Heart left ventricle (tissue), 13 donors: Measurements from ENCODE around the gene ABHD17C.

ENCODE experiments used
- CTCF ChIP-seq, 12 donors: fragments of 200-600 bp; sonication (generic) in 4 of 12; IDR thresholded peaks; one replicate each; pipeline versions ENCODE4 v1.5.0 to v1.8.0; 2018 to 2022; ENCODE audit warnings: antibody characterized with exemption in 12 of 12, mild to moderate bottlenecking in 5 of 12
- POLR2A ChIP-seq, 2 donors: fragments of 450-650 bp; IDR thresholded peaks; one replicate each; pipeline ENCODE4 v1.6.1; 2017; ENCODE audit warnings: antibody characterized with exemption in 2 of 2, mild to moderate bottlenecking in 2 of 2, moderate library complexity in 2 of 2
- donor health status: ischemic (EF 13 %, LVEDD 7.1; RV severe dilation, severe dysfunction).
- donor health status: DM: no; HTN: yes; CAD: no.
- donor health status: DM: no; HTN: no; CAD: no.
- donor health status: ischemic (EF 25% LVEDD 6.9; RV normal size, moderate dysfunction).
- donor health status: ischemic (EF 25% LVEDD 5.7; RV mildly dilated, moderate dysfunction).
- donor health status: ischemic (EF 35%, LVEDD 5.7; RV mildly dilated, moderate dysfunction).
- donor health status: nonischemic (EF 11% LVEDD 7.7; RV severe dilation, severe dysfunction).
- donor health status: DM: yes; HTN: yes; CAD: no.
- donor health status: PGD.
- donor health status: ischemic (EF 29% LVEDD 5.4; RV normal size, mild dysfunction).
- donor health status: nonischemic (EF 23%, LVEDD 6.1; RV moderate dilation, normal function).

DNA sequence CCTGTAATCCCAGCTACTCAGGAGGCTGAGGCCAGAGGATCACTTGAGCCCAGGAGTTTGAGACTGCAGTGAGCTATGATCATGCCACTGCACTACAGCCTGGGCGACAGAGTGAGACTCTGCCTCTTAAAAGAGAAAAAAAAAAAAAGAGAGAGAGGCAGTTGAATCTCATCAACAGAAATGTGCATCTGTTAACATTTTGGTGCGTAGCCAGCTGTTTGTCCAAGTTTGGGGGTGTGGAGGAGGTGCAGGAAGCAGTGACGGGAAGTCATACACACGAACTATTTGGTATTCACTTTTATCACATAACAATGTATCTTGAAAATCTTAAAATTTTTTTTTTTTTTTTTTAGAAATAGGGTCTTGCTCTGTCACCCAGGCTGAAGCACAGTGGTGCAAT, 65.8 kb downstream of the ABHD17C start:
- TF ChIP-seq CTCF (IDR thresholded peaks at IDR 0.05) (no peak), POLR2A (IDR thresholded peaks at IDR 0.05) (no peak)
